GM18519 (cell line): ENCODE measurements around the gene RAB4A.

Experiments used
- ATAC-seq: cut with Tn5 transposase; IDR thresholded peaks from one replicate; pipeline ENCODE4 v1.9.1; 2021; ENCODE audit warnings: mild to moderate bottlenecking, moderate library complexity; ENCODE audit not compliant: unreplicated experiment, low FRiP score

Gene RAB4A

GRCh38 chr1:229270547-229271447 lies at the start of gene RAB4A:
TSS of gene RAB4A (plus strand) at chr1:229271111. CDS start at chr1:229271340, 229 bp downstream.
- ATAC-seq = peak; percentile 72

DNA sequence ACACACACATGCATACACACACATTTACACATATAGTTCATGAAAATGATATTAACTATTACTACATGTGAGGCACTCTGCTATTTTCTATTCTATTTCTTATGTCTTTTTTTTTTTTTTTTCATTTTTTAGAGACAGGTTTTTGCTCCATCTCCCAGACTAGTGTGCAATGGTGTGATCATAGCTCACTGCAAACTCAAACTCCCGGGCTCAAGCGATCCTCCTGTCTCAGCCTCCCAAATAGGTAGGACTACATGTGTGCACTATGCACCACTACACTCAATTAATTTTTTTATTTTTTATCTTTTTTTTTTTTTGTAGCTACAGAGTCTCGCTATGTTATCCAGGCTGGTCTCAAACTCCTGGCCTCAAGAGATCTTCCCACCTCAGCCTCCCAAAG lies 48.8 kb upstream of the RAB4A start:
- no peak for ATAC-seq

GRCh38 chr1:229223498-229223897 lies 47.4 kb upstream of the RAB4A start:
- ATAC-seq = no peak

DNA sequence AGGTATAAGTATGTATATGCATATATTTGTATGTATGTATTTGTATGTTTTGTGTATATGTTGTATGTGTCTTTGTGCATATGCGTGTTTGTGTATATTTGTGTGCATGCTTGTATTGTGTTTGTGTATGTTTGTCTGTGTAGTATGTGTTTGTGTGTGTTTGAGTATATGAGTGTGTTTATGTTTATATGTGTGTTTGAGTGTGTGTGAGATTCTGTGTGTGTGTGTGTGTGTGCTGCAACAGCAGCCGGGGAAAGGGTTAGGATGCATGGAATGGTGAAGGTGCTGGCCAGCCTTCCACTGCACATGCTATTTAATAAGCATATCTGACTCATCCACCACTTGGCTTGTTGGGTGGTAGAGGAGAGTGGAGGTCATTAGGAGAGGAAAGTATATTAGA lies 46.6 kb upstream of the RAB4A start:
- ATAC-seq = no peak

DNA sequence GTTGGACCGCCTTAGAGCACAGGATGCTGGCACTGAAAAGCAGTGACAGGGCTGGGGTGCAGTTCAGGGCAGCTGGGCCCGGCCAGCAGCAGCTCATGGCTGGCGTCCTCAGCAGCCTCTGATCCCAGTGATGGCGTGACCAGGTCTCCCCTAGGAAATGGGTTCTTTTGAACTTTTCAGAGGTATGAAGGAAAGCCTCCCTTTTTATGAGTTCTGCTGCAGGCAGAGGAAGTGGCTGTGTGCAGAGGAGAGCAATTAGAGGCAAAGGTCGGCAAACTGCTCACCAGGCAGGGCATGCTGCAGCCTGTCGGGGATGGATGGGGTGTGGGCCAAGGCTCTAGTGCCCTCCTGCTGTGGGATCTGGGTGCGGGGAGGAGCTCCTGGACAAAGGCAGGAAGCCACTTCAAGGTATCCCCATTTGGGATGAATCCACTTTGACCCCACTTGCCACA lies 45.6 kb upstream of the RAB4A start:
- no peak for ATAC-seq

DNA sequence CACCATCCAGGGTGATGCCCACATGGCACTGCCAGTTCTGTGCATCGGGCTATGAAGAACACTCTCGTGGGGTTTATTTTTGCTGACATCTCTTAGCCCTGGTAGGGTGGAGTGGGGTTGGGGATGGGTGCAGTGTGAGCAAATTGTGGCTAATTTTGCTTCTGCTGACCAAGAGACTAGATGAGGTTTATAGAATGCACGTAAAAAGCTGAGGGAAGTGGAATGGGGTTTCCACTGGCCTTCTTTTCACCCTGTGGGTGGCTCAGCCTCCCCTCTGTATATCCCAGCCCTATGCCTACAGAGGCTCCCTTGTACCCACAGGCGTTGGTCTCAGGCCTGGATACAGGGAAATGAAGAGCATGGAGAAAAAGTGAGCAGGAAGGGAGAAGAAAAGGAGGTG lies 44.1 kb upstream of the RAB4A start:
- no peak for ATAC-seq

- no peak for ATAC-seq
These were observed 43.5 kb upstream of the RAB4A start for GRCh38 chr1:229227298-229227919.

- no peak for ATAC-seq
These were observed 42.4 kb upstream of the RAB4A start for GRCh38 chr1:229228522-229228921.

DNA sequence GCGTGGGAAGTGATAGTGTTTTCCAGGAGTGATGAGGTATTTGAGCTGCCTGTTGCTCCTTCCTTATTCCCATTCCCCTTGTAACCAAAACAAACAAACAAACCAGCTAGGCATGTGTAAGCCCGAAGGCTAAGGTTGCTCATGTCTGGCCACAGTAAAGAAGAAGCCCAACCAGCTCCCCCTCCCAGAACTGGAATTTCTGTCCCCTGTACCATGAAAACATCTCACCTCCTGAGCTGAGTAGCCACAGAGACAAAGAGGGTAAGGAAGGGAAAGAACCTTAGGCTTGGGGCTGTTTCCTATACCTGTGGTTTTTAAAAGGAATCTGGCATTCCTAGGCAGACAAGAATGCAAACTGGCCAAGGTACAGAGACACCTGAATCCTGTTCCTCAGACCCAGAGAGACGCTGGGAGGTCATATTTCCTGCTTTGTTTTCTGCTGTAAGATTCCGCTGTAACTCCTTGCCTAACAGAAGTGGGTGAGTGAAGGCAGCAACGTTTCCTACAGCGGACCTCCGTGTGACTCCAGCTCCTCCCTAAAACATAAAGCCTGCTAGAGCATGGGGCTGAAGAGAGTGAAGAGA lies 41.7 kb upstream of the RAB4A start:
- ATAC-seq = no peak

DNA sequence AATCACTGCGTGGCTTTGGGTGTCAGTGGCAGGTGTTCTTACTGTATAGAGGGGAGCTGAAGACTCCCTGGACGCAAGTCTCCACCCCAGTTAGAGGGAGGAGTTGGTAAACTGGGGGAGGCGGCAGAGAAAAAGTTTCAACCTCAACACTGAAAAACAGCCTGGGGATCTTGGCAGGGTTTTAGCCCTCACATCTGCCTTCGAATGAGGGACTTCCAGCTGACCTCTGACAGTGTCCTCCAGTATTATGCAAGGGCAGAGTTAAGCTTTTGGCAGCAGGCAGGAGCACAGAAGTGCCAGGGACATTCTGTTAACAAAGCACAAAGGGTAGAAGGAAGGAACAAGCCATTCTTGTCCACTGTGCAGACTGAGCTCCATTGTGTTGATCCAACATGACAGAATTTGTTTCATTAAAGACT lies 41.2 kb upstream of the RAB4A start:
- ATAC-seq = no peak

GRCh38 chr1:229230140-229230892 lies 40.6 kb upstream of the RAB4A start:
- no peak for ATAC-seq

DNA sequence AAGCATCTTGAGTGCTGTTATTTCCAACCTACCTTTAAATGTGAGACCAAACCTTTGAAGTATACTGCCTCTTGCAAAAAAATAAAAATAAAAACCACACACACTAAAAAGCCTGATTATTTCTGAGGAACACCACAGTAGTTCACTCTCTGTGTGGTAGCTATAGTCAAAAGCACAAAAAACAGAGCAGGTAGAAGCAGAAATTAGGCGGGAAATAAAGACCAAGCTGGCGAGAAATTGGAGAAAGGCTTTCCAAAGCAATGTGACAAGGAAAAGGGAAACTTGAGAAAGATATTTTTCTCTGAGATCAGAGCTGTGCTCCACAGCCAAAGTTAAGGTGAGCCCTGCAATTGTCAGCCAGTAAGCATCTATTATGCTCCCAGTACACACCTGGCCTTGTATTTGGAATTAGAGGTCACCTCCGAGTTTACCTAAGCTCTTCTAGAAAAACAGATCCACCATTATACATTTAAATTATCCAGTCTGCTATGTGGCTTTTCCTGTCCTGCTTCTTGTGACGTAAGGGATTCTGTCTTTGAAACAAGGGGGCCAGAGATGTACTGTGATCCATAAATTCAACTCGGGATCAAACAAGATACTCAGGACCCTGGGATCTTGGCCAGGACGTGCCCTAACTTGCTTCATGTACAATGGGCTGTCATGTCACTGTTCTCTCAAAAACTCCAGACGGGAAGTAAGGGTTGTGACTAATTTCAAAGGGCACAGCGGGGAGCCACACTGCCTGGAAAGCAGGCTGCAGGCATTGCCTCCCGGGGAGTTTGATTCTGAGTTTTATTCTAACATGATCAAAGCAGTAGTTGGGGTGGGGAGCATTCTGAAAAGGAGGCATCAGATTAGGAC lies 39.8 kb upstream of the RAB4A start:
- ATAC-seq = no peak

- ATAC-seq = no peak
These were observed 39.2 kb upstream of the RAB4A start for GRCh38 chr1:229231754-229232119.

DNA sequence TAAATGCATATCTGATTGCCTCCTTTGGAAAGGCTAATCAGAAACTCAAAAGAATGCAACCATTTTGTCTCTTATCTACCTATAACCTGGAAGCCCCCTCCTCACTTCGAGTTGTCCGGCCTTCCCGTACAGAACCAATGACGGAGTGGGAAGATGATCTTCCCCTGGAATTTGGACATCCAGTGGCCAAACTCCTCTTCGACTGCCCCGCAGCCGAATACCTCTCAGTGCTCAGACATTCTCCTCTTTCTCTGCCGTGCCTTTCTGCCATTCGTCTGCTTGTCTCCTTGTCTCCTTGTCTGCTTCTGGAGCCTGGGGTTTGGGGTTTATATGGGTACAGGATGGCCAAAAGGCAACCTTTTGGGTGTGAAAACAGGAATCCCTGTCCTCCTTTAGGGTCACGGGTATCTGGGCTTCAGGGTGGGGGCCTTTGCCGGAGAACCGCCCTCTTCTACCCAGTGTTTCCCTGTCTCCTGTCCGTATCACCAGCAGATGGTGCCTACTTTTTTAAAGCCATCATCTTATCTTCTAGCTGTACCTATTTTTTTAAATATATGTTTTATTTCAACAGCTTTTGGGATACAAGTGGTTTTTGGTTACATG lies 35.9 kb upstream of the RAB4A start:
- no peak for ATAC-seq

GRCh38 chr1:229237320-229237719 lies 33.6 kb upstream of the RAB4A start:
- ATAC-seq = no peak

GRCh38 chr1:229238231-229238630 lies 32.7 kb upstream of the RAB4A start:
- no peak for ATAC-seq

GRCh38 chr1:229238674-229239415 lies 32.1 kb upstream of the RAB4A start:
- ATAC-seq = no peak

DNA sequence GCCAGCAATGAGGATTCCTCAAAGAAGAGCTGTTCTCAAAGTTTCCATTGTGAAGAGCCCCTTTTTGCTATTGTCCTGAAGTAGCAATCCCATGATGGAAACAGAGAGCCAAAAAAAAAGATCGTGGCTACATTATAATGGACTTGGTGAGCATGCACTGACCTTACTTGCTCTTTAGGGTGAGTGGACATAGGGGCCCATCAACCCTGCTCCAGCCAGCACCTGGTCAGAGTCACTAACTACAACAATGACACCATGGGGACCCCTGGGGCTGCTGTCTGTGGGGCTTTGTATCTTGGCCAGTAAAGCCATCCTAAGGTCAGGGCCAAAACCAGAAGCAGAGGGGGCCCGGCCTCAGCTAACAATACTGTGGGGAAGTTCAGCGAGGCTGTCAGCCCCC lies 30.4 kb upstream of the RAB4A start:
- no peak for ATAC-seq

GRCh38 chr1:229241390-229241789 lies 29.5 kb upstream of the RAB4A start:
- ATAC-seq = no peak
